Stimulated activated CD8-positive, alpha-beta memory T cell treated with anti-CD3 and anti-CD28 coated beads, Interleukin-7, amount 100 ng/mL, for 48 hours (primary cell): Measurements from ENCODE around the gene MED12.

ENCODE experiments used
- DNase-seq, 2 donors: peaks; one replicate each; pipeline ENCODE4 v3.0.0-alpha.2; 2020; ENCODE audit warnings: low read depth in 1 of 2; ENCODE audit errors: extremely low read depth in 1 of 2

MED12 gene

DNA sequence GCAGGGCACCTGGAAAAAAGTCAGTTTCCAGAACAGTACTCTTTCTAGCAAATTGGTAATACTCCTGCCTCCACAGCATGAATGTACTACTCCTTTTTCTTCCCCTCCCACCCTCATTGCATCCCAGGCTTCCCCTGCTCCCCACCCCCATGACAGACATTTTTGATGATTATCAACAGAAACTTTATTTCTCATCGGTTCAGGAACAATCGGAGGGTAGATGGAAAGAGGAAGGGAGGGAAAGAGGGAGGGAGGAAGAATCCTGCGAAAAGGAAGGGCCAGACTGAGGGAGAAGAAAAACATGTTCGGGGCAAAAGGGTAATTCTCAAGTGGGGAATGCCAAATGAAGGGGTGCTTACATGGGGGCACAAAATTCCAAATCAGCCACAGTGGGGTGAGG lies 11.2 kb upstream of the MED12 start:
- no peak for DNase-seq

DNA sequence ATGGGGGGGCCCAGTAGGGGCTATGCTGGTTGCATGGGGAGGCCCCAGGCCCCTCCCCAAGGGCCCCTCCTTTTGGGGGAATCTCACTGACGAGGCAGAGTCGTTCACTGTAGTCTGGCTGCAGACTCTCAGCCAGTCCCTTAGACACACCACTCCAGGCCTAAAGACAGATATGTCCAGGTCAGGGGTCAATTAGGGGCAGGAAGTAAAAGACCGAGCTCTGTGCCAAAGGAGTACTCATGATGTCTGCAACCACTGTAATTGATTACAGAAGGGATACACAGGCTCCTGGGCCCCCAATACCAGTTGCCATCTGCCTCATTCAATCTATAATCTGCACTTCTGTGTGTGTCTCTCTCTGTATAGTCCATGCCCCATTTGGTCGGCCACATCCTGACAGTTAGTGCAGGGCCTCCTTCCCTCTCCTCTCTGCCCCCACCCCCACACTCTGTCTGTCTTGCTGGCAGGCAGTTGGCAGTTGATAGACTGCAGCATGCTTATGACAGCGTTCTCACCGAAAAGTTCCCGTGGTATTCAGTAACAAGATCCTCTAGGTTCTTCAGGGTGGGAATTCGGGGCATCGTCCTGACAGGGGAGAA lies 10.5 kb upstream of the MED12 start:
- DNase-seq: peak in 1 of 2 donors; percentile 27

DNA sequence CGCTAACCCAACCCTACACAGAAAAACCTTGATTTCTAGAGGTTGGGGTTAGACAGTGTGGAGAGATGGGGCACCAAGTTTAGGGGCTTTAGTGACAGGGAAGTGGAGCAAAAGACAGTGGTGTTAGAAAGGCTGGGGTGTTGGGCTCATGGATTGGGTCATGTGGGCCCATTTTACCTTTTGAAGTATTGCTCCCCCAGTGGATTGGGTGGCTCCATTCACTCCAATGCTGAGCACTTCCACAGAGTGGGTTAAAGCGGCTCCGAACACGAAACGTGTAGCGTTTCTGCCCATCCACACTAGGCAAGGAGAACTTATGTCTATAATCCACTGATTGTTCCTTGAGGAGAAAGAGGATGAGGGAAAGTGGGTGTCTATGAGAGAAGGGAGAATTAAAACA lies 9.3 kb upstream of the MED12 start:
- no peak for DNase-seq

DNA sequence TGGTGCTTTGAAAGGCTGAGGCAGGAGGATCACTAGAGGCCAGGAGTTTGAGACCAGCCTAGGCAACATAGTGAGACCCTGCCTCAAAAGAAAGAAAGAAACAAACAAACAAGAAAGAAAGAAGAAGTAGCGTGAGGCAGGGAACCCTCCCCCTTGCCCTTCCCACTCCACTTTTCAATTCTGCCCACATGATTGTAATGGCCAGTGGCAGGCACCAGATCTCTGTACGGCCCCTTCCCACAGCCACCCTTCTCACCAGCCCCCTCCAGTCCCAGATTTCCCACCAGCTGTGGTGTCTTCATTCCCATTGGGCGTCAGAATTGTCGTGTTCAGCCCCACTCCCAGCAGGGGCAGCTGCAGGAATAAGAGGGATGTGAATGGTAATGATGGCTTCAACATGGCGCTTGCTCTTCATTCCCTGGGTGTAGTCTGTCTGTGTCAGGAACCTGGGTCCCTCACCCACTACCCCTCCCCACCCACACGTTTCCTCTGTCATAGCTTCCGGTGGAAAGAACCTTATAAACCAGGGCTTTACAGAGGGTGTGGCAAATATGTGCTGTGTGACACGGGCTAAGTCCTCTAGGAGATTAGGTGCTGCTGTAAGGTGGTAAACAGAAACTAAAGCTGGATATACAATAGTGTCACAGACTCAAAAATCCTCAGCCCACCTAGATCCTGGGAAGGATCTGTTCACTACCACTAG lies 7.1 kb upstream of the MED12 start, which contains the start of gene IL2RG:
Gene IL2RG (minus strand): TSS at position 437 of the 703 bp plus-strand sequence. CDS start 38 bp downstream, at position 399.
- DNase-seq: peak; percentile 44 to 73

DNA sequence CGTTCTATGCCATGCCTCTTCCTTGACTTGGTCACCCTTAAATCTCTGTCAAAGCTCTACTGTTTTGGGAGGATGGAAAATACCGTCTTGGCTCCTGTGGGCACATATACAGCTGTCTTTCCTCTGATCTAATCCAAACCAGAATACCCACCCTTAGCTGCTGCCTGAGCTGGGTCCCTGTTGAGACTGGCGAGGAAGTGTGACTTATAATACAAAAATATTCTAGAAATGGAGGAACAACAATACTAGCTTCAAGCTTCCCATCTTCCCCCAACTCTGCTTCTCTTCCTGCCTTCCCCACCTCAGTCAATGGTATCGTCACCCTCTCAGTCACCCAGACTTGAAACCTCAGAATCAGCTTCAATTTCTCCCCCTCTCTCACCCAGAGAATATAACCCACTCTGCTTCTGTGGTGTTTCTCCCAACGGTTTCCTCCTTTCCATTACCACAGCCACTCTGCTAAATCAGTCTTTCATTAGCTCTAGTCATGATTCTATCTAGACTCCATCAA lies 6.4 kb upstream of the MED12 start:
- DNase-seq: no peak

DNA sequence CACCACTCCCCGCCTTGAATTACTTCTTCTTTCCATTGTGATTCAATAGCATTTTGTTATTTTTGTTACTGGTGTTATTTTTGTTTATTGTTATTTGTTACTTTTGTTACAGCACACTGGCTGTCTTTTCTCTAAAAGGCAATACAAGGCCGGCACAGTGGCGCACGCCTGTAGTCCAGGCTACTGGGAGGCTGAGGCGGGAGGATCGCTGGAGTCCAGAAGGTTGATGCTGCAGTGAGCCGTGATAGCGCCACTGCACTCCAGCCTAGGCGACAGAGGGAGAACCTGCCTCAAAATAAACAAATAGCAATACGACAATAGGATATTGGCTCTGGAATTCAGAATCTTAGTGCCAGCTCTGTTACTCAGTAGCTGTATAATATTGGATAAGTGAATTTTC lies 1.0 kb upstream of the MED12 start:
- DNase-seq: no peak

DNA sequence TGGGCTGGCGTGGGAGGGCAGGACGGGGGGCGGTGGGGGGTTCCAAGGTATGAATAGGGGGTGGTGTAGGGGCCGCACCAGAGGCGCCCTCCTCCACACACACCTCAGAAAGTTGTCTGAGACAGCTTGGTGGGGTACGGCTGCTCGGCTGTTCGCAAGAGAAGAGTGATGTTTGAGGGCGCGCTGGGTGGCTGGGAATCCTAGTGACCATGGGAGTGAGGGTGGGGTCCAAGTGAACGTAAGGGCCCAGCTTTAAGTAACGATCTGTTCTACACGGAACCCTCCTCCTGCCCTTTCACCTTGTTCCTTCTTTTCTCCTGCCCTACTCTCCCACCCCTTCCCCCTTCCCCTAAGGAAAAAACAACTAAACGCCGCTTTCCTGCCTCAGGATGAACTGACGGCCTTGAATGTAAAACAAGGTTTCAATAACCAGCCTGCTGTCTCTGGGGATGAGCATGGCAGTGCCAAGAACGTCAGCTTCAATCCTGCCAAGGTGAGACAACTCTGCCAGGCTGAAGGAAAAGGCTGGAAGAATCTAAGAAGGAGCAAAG lies 664 bp downstream of the MED12 start:
- DNase-seq: no peak

DNA sequence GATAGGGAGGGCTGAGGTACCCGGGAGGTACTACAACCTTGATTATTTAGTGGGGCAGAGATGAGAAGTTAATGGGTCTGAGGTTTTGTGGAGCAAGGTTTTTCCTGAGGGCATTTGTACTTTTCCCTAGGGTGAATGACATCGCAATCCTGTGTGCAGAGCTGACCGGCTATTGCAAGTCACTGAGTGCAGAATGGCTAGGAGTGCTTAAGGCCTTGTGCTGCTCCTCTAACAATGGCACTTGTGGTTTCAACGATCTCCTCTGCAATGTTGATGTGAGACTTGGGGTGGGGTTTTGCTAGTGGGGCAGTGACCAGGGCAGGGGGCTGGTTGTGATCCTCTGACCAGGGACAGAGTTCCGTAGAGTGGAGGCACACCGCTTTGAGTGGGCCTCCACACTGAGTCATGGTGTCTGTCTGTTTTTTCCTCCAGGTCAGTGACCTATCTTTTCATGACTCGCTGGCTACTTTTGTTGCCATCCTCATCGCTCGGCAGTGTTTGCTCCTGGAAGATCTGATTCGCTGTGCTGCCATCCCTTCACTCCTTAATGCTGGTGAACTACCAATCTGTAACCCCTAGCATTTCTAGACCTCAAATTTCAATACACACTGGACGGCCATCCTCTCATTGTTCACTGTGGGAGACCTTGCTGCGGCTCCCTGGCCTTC lies 9.9 kb downstream of the MED12 start:
- DNase-seq: no peak

DNA sequence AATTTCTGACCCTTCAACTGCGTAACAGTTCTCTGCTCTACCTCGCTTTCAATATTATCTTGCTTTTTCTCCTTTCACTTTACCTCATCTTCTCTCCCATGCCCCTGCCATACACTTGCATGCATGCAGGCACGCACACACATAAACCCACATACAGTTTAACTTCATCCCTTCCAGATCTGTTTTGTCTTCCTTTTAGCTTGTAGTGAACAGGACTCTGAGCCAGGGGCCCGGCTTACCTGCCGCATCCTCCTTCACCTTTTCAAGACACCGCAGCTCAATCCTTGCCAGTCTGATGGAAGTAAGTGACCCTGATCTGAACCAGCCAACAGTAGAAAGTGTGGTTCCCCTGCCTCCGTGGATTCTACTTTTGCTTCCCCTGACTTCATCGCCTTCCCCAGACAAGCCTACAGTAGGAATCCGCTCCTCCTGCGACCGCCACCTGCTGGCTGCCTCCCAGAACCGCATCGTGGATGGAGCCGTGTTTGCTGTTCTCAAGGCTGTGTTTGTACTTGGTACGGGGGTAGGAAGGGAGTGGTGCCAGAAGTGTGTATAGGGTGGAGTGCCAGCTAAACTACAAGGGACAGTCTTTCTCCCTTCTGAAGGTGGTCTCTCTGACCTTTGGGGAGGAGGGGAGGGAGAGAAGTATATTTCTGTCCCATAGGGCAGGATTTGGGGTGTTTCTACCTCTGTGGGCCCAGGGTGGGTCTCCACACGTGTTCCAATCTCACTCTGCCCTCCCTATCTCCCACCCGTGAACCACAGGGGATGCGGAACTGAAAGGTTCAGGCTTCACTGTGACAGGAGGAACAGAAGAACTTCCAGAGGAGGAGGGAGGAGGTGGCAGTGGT lies 10.7 kb downstream of the MED12 start:
- peak; percentile 32 to 42 for DNase-seq

DNA sequence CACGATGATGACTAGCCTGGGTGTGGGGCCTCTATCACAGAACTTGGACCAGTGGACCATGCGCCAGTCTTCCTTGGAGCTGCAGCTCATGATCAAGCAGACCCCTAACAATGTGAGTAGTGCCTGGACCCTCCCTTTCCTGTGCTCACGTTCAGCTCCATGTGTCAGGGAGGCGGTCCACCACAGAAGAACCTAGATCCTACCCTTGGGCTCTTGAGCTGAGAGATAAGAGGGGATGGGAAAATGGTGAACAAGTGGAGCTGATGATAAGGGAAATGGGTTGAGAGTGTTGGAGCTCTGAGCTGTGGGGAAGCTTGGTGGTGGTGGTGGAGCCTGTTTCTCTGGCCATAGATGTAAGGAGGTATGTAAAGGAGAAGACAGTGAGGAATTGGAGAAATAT lies 13.1 kb downstream of the MED12 start:
- DNase-seq: no peak

DNA sequence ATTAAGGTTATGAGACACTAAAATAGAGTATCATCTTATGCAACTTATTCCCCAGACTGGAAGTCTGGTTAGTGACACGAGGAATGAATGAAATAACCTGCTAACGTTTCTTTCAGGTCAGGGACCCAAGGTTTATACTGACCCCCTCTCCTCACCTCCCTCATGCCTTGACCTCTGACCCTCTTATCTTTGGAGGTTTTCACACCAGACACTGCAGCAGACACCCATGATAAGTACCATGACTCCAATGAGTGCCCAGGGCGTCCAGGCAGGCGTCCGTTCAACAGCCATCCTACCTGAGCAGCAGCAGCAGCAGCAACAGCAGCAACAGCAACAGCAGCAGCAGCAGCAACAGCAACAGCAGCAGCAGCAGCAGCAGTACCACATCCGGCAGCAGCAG lies 22.0 kb downstream of the MED12 start:
- no peak for DNase-seq

DNA sequence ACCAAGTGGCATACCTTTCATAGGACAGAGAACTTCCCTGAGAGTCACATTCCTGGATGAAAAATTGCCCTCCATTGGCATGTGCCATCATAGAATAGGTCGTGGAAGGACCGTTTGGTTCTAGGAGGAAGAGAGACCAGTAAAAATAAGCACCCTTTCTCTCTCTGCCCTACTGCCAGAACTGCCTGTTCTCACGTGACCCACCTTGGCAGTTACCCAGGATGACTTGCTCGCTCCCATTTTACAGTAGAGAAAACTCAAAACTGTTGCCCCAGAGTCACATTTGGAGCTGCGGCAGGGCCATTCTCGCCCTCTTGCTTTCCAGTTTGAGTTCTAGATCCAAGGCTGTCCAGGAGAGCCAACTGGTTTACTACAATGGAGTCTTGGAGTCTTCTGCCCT lies 25.1 kb downstream of the MED12 start:
- DNase-seq: no peak

DNA sequence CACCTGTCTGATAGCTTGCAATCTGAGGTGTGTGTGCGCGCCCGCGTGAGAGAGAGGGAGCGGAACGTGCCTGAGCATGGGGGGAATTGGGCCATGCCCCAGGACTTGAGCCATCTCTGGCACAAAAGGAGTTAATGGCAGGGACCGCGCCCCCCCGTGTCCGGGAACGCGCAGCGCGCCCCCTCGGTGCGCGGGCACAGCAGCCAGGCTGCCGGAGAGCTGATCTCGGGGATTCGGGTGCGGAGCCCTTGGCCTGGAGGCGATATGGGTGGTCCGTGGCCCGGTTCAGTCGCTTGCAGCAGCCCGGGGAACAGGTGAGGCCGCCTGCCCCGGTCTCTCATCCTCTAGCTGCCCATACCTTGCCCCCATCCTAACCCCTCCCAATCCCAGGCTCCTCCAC lies 26.3 kb downstream of the MED12 start, which contains the start of gene NLGN3:
Gene NLGN3 (plus strand): TSS at position 191 of the 400 bp plus-strand sequence. CDS start 2,909 bp downstream, outside the sequence.
- no peak for DNase-seq

DNA sequence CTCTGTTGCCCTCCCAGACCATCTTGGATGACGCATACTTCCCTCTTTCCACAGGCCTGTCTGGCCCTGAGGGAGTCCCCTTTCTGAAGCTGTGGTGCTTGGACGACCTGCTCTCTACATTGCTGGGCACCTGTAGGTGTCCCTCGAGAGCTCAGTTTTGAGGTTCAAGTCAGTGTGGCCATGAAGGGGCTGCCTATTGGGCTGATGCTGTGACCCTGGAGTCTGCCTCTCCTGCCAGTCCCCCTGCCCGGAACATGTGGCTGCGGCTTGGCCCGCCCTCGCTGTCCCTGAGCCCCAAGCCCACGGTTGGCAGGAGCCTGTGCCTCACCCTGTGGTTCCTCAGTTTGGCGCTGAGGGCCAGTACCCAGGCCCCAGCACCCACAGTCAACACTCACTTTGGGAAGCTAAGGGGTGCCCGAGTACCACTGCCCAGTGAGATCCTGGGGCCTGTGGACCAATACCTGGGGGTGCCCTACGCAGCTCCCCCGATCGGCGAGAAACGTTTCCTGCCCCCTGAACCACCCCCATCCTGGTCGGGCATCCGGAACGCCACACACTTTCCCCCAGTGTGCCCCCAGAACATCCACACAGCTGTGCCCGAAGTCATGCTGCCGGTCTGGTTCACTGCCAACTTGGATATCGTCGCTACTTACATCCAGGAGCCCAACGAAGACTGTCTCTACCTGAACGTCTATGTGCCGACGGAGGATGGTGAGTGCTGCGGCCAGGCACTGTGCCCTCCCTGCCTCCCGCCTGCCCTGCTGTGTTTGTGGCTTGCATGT lies 29.3 kb downstream of the MED12 start:
- no peak for DNase-seq

DNA sequence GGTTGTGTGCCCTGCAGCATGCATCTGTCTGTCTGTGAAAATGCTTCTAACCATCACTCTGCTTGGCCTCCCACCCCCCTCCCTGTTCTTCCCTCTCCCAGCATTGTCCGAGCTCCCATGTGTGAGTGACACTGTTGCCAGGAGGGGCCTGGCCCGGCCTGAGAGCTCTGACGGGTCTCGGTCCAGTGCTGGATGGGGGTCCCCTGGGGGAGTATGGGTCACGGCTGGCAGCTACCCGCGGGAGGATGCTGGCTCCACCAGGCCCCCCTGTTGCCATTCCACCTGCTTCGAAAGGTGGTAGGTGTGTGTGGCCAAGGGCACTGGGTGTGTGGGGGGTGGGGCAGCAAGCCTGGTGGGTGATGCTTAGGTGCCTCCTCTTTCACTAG lies 29.9 kb downstream of the MED12 start:
- no peak for DNase-seq

DNA sequence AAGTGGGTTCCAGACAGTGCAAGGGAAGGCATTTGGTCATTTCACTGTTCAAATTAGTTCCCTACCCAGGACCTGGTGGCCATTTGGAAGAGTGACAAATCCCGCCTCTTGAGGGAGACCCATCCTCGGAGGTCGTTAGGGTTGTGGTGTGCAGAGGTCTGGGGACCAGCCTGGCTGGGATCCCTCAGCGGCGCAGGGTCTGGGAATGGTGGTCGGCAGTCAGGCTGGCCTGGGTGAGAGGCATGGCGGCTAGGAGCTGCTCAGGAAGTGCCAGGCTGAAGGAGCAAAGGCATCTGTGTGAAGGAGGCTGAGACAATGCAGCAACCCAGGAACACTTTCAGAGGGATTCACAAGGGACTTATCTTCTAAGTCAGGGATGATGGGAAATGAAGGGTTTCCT lies 33.0 kb downstream of the MED12 start:
- DNase-seq: no peak

DNA sequence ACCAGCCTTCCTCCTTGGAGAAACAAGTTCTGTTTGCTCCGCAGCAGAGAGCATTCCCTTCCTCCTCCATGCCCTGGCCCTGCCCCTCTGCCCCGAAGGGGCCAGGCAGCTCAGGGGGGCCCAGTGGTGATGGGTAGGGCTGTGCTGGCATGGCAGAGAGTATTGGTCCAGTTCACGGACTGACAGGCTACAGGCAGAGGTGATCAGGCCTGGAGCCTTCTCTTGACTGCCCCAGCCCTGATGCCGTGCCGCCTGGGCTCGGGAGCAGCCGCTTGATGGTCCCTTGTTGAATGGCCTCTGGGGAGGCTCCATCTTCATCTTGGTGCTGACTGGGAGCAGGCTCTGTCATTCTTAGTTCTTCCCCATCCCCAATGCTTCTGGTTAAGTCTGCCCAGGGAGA lies 35.8 kb downstream of the MED12 start:
- DNase-seq: no peak

DNA sequence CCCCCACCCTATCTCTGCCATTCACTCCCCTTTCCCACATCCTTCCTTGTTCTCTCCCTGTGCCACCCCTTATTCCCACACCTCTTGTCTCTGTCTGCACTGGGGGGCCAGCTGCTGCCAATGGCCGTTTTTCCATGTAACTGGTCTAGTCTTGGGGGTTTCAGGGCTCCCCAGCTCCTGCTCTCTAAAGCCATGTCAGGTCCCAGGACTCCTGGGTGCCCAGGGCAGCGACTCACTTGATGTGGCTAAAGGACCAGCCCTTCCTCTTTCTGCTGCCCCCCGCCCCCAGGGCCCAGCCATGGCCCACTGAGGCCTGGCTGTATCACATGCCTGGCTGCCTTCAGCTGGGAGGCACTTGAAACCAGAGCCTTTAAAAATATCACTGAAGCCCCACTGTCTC lies 36.2 kb downstream of the MED12 start:
- no peak for DNase-seq

DNA sequence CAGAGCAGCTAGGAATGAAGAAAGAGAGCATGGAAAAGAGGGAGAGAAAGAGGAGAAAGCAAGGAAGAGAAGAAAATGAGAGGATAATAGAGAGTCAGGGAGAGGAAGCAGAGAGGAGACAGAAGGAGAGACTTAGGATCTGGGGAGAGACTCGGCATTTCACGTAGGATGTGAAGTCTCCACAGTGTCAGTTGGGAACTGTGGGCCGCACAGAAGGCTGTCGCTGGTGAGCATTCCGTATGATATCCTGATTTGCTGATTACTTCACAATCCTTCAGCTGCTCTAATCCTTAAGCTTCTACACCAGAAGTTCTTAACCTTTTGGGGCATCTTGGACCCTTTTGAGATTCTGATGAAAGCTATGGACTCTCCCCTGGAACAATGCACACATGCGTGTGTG lies 40.2 kb downstream of the MED12 start:
- no peak for DNase-seq

DNA sequence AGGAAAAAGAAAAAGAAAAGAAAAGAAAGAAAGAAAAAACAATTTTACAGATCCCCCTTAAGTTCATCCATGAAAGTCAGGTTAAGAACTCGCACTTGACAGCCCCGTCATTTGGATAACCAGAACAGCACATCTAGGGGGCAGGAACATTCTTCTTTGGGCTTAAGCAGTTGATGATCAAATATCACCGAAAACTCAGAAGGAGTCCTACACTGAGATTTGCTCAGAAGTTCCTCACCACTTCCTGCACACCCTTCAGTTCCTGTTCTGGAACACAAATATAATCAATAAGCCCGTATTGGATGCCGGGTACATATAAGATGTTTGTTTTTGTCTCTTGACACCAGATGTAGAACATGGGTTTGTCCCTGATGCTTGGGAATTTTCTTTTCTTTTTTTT lies 40.9 kb downstream of the MED12 start:
- DNase-seq: no peak
